ENCODE data around the gene PDPR. TPM values are rescaled to one million over a fixed set of nuclear protein-coding genes. Genes with fewer than 3 reads are reported as not detected.
"Not testable (repeated sequence)": the region's sequence is repeated elsewhere in the genome, so short reads cannot be mapped to it uniquely, and the experiment has no call there.

The PDPR gene
- total RNA-seq, 1 donor from 2014 or later, result 19.3 TPM

DNA sequence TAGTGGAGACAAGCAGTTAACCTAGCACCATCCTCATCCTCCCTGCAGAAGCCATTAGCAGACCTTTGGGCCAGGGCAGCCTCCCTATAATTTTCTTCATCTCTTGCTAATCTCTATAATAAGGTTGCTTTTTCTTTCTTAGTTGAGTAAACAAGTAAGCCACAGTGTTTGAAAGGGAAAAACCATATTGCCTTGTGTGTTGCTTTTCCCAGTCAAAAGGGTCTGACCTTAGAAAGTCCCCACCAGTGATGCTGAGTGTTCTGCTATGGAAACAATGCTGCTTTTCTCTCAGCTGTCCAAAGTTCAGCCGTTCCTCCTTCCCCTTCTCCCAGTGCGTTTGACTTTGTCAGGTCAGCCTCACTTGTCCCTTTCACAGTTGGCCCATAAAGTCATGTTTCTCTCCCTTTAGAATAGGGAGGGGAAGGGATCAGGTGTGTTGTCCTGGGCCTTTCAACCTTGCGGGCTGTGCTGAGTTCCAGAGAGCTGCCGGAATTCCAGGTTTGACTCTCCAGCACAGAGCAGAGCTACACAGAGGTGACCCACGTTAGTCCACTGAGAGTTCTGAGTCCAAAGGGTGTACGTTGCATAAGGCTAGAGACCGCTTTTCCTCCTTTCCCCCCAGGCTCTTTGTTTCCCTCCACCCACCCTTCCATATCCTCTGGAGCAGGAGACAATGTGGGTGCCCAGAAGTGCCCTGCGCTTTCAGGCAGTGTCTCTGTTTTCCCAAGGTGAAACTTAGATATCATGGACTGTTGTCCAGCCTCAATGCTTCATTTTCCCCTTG lies 43.5 kb downstream of the PDPR start:
- intact Hi-C loops (cut with micrococcal nuclease), result no loop called here
- no peak for ATAC-seq
- DNase-seq, result no peak

DNA sequence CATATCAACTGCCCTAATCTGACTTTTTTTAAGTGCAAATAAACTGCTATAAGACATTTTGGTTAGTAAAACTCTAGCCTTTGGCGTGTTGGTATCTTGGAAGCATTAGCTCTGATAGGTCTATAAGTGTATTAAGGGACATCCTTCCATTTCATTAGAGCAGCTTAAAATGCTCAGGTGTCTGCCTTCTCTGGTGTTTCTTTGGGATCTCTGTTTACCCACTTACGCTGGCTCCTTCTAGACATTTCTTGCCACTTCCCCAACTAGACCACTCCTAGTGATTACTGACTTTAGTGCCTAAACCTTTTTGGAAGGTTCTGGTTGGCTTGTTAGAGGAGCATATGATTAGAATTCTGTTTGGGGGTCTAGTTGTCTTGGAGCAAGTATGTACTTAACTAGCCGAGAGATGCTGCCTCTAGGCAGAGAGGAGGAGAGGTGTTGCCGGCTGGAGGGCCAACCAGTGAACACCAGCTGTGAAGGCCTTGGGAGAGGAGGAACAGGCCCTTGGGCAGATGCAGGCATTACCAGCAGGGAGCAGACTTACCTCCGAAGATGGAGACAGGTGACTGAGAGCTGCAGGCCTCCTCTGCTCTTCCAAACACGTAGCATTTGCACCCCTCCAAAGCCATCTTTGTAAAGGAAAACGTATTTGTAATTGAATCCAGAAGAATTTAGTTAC lies 44.3 kb downstream of the PDPR start:
- intact Hi-C loops (cut with micrococcal nuclease), result no loop called here
- DNase-seq (no peak), ATAC-seq (no peak)

DNA sequence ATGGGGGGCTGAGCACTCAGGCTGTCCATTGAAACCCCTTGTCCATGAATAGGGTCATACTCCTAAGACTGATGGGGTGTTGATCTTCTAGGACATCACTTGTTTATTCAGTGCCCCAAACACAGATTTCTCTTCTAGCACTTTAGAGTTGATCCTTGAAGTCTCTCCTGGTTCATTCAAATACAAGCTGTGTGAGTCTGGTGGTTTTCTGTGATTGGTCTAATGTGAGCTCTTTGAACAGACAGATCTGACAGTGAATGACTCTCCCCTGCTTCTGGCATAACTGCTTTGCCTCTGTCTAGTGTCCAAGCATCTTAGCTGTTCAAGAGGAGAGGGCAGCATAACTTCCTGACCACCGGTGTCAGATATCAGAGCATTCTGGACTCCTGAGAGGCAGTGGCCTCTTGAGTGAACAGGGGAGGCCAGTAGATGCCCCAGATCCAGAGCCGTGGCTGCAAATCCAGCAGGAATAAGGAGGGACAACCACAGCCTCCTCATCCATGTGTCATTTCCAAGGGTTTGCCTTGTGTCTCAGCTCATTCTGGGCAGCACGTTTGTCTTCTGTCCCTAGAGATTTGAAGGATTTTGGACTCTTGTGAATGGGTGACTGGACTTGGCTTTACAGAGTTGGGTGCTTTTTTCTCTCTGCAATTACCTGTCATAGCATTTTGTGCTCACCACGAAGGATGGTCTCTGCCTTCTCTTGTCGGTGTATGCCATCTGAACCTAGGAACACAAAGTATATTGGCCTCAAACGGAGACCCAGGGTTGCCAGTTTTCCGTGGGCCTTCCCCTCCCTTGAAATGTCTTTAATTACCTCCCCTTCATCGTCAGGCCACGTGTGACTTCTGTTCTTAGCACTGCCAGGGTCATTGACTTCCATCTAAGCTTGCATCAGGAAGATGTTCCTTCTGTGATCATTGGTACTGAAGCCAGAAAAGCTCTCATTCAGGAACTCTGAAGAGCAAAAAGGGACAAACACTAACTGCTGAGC lies 45.5 kb downstream of the PDPR start:
- no peak for DNase-seq
- no peak for ATAC-seq
- intact Hi-C loops (cut with micrococcal nuclease), result no loop called here

DNA sequence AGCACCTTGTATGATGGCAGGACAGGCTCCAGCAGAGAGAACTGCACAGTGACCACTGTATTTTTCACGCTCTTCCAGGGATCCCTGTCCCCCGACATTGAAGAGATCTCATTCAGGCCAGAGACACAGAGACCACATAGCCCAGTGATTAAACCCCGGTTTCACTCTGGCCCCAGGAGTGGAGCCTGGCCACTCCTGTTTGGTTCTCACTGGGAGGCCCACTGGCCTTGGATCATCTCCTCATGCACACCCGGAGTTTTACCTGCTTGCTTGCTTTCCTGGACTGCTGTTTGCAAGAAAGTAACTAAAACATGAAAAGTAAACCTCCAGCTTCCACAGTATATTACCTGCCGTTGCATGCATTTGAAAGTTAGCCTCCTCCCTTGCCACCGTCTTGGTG lies 46.3 kb downstream of the PDPR start:
- DNase-seq (no peak), ATAC-seq (no peak)
- intact Hi-C loops (cut with micrococcal nuclease), result no loop called here

DNA sequence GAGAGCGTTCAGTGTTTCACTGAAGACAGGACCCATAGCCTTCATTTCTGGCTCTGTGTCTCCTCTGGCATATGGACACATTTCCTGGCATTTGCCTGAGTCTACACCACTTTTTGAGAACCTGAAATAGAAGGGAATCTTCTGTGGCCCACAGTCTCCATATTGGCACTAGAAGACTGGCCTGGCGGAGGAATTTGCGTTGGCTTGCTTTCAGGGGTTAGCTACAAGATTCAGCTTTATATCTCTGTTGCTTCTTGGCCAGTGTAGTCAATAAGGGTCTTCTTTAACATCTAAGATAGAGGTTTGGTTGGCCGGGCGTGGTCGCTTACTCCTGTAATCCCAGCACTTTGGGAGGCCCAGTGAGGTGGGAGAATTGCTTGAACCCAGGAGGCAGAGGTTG lies 46.7 kb downstream of the PDPR start:
- DNase-seq (no peak), ATAC-seq (no peak)
- intact Hi-C loops (cut with micrococcal nuclease), result no loop called here

DNA sequence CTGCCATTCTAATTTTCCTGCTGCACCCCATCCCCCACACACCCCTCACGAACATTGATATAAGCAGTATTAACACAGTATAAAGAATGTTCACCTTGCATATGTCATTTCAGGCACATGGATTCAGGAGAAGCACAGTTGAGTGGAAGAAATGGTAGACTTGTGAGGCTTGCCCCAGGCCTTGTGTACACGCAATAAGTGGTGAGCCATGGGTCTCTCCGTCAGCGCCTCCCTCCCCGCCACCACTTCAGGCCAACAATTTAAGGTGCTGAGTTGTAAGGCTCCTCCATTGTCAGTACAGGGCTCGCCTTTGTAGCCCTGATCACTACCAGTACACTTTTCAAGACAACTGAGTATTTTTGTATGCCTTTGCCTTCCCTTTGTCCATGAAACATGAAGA lies 47.2 kb downstream of the PDPR start:
- ATAC-seq (no peak), DNase-seq (no peak)
- intact Hi-C loops (cut with micrococcal nuclease), result no loop called here

DNA sequence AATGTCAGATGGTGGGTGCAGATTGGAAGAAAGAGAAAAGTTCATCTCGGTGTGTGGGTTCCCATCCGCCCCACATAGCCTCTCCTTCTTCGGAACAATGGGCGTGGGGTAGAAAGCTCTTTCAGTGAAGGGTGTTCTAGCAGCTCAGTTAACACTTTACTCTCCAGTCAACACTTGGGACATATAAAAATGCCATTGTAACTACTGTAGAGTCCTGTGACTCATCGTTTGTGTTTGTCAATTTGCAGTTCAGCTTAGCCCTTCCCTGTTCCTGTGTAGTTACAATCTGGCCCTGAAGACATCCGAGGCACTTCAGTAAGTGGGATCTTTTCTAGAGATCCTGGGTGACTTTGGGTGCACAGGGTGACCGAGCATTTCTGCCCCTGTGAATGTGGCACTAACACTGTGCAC lies 47.9 kb downstream of the PDPR start:
- DNase-seq (no peak), ATAC-seq (no peak)
- intact Hi-C loops (cut with micrococcal nuclease), result no loop called here

DNA sequence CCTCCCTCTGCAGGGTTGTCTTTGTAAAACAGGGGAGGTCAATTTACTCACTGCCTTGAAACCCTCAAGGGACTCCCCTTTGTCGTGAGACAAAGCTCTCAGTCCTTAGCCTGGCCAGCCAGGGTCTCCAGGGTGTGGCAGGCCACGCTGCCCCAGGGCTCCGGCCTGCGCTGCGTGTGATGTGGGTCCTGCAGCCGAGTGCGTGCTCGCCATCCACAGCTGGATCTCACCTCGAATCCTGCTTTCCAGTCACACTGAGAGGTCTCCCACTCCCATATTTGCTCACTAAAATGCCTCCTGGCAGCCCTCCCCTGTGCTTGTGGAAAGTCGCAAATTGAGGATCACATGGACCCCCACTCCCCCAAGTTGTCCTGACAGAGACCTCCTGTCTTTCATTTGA lies 49.5 kb downstream of the PDPR start:
- no peak for DNase-seq
- intact Hi-C loops (cut with micrococcal nuclease), result no loop called here

DNA sequence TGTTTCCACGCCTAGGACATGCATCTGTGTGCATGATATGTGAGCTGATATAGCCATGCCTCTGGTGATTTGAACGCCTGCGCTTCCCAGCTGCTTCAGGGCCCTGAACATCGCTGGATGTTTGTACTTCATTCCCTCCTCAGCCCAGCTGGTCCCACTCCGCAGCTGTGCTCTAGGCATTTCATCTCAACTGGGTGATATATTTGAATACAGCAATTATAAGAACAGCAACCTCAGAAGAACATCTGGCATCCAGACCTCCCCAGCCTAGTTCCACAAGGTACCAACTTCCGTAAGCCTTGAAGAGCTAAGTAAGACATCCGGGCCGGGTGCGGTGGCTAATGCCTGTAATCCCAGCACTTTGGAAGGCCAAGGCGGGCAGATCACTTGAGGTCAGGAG lies 52.6 kb downstream of the PDPR start:
- peak; percentile 57 for ATAC-seq
- intact Hi-C loops (cut with micrococcal nuclease); DNase-seq: not testable (repeated sequence)

More for the DNA sequence above, 49.5 kb downstream of the PDPR start:
- no peak for ATAC-seq

DNA sequence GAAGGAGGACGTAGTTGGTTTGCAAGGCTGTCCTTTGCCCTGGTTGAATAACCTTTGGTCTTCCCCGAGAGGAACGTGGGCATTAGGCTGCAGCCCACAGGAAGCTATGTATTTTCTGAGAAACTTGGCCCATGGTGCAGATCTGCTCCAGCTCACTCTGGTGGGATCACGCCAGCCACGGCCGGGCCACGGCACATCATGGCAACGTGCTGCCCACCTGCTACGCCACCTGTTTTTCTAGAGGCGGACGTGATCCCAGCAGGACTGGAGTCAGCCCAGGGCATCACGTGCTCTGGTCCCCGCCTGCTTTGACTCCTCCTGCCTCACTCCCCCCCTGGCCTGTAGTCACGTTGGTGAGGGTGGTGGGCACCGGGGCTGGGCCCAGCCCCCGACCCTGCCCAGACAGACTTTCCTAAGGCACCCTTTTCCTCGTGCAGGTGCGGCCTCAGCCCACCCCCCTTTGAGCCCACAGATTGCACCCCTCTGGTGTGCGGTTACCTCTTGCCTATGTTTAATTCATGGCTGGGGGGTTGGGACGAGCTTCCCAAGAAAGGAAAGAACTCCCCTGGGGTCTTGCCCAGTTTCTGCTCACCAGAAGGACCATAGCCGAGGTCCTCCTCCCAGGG lies 59.2 kb downstream of the PDPR start, which contains the start of gene CLEC18C:
Gene CLEC18C (plus strand): TSS at position 576 of the 626 bp plus-strand sequence. CDS start 492 bp downstream, outside the sequence.
- intact Hi-C loops (cut with micrococcal nuclease); DNase-seq; ATAC-seq: not testable (repeated sequence)

DNA sequence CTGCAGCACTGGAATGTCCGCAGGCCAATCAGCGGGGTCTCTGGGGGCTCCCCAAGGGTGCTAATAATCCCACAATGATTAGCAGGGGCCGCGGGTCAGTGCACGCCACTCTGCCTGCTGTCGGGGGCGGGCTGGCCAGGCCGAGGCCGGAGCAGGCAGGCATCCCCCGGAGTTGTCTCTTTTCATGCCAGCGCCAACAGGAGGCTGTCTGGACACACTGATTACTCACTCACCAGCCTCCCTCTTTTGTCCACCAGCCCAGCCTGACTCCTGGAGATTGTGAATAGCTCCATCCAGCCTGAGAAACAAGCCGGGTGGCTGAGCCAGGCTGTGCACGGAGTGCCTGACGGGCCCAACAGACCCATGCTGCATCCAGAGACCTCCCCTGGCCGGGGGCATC lies 59.8 kb downstream of the PDPR start:
- DNase-seq; ATAC-seq; intact Hi-C loops (cut with micrococcal nuclease): not testable (repeated sequence)

DNA sequence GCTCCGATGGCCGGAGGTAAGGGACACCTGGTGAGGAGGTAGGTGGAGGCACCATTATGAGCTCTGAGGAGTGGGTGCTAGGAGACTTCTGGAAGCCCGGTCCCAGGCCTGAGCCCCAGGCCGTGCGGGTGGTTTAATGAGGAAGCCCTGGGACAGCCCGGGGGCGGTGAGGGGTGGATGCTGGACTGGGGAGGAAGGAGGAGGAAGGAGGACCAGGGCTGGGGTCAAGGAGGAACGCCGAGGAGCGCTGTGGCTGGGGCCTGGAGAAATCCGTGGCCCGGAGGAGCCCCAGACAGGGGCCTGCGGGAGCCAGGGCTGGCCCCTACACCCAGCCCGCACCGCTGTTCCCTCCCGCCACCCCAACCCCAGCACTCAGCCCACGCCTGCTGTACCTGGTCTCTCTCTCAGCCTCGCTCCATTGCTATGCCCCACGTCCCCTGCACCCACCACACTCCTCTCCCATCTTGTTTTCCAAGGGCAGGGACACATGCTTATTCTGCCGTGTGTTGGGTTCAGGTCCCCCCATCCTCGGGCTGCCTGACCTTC lies 60.3 kb downstream of the PDPR start:
- intact Hi-C loops (cut with micrococcal nuclease); DNase-seq: not testable (repeated sequence)
- ATAC-seq, result peak; percentile 17

DNA sequence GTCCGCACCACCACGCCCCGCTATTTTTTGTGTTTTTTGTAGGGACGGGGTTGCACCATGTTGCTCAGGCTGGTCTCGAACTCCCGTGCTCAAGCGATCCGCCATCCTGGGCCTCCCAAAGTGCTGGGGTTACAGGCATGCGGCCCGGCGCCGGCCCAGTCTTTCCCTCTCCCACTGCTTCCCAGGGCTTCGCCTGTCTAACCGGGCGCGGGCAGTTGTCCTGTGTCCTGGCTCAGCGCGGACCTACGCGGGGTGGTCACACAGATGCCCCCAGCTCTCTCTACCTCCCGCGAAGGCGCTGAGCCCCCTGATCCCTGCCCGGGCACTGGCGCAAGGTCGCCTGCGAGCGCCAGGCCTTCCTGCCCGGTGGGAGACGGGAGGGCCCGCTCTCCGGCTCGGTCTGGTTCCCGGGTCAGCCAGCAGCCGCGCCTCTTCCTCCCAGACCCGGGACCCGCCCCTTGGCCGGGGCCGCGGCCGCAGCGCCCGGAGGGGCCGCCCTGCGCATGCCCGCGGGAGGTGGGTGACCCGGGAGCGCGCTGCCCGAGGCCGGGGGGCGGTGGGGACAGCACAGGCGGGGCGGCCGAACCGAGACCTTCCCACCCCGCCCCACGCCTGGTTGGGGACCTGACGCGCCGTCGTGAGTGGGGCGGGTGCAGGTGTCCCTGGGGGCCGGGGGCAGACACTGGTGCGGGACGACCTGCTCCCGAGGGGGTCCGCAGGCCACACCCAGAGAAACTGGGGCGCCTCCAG lies 73.9 kb downstream of the PDPR start:
- intact Hi-C loops (cut with micrococcal nuclease), result not testable (repeated sequence)
- peak; percentile 98 for ATAC-seq
- DNase-seq, result peak; percentile 51

DNA sequence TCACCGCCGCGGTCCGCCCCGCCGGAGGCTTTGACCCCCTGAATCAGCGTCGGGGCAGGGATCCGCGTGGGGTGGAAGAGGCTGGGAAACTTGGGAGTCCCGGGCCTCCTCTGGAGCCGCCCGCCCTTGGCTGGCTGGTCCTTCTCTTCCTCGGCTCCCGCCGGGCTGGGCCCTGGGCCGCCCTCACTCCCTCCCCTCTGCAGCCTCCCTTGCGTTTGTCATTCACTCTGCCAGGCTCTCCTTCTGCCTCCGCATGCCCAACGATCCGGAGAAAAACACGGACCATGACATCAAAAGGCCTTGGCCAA lies 74.4 kb downstream of the PDPR start:
- DNase-seq; intact Hi-C loops (cut with micrococcal nuclease): not testable (repeated sequence)
- peak; percentile 83 for ATAC-seq

DNA sequence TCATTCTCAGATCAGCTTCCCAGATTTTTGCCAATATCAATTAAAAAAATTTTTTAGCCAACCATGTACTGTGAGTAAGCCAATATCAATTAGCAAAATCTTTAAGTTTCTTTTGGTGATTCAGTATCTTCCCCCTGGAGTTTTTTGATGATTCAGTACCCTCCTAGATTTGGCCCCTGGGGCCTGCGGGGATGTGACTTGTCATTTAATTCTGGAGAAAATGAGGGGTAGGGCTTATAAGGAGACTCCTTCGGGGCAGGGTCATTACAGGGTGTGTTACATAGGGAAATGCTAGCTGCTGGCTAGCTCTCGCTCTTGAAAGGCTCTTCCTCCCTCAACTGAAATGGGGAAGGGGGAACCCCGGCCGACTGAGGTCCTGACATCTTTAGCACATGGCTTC lies 76.4 kb downstream of the PDPR start:
- DNase-seq; intact Hi-C loops (cut with micrococcal nuclease); ATAC-seq: not testable (repeated sequence)

DNA sequence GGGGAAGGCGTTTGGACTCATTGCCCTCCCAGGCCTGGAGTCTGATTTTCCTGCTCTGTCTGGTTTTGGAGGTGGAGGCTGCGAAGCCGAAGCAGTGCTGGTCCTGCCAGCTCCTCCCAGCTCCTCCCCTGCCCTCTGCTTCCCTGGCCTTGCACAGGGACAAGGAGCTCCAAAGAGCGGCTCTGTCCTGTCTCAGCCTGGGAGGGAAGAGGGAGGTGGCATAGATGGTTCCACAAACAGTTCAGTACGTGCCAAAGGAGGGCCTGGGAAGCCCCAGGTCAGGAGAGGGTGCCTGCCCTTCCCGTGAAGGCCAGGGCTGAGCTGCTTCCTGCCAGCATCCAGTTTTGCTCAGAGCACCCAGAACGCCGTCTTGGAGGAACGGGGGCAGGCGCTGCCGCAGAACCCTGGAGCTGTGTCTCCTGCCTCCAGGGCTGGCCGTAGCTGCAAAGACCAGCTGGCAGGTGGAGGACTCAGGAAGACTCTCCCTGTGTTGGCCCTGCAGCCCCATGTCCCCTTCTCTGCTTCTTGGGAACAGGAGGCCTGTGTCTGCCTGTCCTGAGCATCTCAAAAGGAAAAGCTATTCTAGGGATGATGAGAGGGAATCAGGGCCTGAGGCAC lies 82.7 kb downstream of the PDPR start:
- intact Hi-C loops (cut with micrococcal nuclease); DNase-seq: not testable (repeated sequence)
- ATAC-seq, result peak; percentile 66

DNA sequence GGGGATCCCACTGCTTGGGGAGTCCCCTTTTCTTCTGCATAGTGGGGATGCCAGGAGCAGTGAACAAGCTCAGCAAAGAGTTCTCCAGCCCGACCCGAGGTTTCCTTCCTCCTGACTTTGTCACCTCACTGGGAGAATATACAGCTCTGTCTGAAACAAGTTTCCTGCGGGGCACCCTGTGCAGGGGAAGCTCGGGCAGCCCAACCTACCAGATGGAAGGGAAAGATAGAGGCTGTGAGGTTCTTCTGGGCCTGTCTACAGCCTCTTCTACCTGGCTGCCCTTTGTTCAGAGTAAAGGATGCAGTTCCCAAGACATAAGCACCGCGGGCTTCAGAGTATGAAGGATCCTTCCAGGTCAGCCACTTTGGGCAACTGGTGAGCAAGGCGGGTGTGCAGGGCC lies 83.5 kb downstream of the PDPR start:
- ATAC-seq; DNase-seq; intact Hi-C loops (cut with micrococcal nuclease): not testable (repeated sequence)

DNA sequence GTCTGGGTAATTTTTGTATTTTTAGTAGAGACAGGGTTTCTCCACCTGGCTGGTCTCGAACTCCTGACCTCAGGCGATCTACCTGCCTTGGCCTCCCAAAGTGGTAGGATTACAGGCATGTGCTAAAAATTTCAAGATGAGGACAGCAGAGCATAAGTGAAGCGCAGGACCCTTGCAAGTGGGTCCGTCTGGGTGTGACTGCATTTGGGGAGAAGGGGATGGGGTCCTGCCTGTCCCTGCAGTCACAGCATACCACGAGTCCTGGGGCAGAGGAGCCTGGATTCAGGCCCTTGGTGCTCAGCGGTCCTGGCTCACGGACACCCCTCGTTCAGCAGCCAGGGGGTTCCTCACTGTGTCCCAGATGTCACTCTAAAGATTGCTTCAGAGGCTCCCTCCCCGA lies 84.1 kb downstream of the PDPR start:
- intact Hi-C loops (cut with micrococcal nuclease); DNase-seq; ATAC-seq: not testable (repeated sequence)

All from left ventricle myocardium superior (tissue), 1 donor.